Activated CD4-positive, alpha-beta T cell treated with anti-CD3 and anti-CD28 coated beads for 48 hours (primary cell): ENCODE results near the gene VWCE.

Experiments used
- DNase-seq: peaks from one replicate; pipeline ENCODE4 v3.0.0-alpha.2; 2020

VWCE gene

DNA sequence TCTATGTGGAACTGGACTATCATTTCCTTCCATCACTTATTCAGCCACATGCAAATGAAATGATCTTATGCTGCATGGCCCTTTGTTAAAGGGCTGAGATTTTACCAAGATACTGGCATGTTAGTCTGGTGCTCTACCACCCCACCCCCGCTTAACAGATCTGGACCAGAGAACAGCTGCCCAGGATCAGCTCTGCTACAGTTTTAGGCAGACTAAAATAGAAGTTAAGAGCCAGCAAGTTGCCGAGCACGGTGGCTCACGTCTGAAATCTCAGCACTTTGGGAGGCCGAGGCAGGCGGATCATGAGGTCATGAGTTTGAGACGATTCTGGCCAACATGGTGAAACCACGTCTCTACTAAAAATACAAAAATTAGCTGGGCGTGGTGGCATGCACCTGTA is 33.2 kb upstream of the VWCE start:
- no peak for DNase-seq

DNA sequence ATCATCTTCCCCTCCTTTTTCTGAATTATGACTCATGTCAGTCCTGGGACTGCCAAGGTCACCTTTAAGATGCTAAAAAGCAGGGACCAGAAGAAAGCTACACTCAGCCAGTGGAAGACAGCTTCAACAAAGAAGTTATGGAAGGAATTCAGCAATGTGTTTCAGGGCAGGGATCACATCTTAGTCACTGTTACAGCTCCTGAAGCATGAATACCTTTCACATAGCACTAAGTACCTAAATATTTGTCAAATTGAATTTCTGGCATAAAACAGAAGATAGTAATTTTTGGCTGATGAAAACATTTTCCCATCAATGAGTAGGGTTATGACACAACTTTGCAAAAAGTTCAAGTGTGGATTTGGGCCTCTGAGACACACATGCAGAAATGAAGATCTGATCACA is 32.6 kb upstream of the VWCE start:
- DNase-seq, result no peak

DNA sequence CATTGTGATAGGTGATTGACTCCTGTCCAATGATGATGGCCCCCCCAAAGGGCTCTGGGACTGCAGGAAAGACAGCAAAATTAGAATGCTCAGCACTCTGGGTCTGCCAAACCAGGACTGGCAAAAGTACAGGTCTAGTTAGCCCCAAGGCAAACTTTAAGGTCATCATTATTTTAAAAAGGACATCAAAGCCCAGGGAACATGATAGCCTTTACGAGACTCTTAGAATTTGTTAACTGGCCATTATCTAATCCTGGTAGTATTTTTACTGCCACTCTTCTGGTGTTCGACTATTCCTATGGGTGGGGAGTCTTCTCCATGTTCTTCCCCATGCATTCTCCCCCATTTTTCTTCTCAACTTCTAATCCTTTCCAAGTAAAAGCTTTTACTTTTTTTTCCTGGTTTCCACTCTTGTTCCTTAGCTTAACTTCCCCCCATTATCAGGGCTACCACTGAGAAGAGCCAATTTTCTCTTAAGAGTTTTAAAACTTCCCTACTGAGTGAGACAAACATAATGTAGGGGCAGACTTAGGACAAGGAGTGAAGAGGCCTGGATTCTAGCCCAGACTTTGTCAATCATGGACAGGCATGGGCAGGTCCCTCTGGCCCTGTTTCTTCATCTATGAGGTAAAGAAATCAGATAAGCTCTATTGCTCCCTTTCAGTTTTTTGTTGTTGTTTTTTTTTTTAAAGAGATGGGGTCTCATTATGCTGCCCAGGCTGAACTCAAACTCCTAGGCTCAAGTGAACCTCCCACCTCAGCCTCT is 30.7 kb upstream of the VWCE start:
- no peak for DNase-seq

DNA sequence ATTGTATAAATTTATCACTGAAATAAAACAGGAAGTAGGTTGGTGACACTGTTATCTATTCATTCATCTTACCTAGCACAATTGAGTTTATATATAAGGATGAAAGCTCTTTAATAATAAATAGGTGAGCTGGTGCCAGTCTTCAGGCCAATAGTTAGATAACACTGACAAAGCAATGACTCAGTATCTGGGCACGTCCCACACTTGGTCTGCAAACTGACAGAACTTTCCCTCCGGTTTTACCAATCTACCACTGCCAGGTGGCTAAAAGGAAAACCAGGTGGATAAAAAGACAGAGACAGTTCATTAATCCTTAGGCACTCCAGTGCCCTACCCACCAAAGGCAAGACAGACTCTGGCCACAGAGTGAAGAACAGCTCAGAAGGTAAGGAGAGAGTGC is 20.1 kb upstream of the VWCE start:
- no peak for DNase-seq

DNA sequence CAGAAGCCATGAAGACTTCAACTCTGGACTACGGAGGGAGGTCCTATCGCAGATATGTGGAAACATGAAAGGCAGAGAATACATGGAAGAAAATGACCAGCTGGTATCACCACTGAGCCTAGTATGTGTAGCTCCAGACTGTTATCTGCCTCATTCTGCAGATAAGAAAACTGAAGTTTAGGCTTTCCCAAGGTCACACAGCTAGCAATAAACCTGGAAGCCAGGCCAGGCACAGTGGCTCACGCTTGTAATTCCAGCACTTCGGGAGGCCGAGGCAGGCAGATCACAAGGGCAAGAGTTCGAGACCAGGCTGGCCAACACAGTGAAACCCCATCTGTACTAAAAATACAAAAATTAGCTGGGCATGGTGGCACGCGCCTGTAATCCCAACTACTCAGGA is 15.6 kb upstream of the VWCE start:
- no peak for DNase-seq

DNA sequence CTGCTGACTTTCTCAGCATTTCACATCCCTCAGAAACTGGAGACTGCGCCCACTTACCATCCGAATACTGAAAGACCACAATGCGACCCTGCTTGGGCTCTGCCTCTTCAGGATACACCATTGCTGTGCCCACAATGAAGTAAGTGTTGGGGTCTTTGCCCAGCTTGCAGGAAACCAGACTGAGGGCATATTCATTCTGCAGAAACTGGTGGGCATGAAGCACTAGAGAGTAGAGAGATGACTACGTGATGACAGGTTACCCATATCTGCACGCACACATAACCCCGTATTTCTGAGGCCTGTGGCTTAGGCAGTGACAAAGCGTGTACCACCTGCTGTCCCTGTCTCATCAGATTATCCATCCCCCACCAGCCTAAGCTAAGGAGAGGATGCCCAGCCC is 14.6 kb upstream of the VWCE start:
- no peak for DNase-seq

DNA sequence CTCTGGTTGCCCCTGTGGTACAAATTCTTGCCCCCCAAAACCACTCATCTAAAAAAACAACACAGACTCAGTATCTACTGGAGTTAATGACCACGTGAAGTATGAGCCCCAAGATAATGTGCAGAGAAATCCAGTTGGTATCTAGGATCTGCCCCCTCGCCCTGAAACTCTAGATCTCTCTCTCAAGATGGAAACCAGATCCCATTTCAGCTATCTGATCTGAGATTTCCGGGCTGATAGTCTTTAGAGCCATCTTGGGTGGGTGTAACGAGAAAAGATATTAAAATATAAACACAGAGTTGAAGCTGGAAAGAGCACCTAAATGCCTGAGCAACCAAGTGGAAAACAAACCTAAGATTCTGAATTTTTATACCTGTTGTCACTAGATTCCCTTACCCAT is 14.0 kb upstream of the VWCE start:
- no peak for DNase-seq

DNA sequence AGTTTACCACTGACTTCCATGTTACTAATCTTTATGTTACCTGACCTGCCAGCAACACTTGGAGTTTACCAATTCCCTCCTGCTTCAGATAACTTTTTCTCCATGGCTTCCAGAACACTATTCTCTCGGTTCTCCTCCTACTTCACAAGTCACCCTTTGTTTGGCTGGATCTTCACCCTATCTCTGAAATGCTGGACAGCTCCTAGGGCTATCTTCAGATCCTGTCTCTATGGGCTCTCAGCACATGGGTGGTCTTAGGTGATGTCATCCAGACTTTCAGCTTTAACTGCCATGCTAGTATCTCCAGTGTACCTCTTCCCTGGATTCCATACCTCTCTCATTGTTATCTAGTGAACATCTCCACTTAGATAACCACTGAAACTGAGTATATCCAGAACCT is 12.2 kb upstream of the VWCE start:
- DNase-seq, result no peak

DNA sequence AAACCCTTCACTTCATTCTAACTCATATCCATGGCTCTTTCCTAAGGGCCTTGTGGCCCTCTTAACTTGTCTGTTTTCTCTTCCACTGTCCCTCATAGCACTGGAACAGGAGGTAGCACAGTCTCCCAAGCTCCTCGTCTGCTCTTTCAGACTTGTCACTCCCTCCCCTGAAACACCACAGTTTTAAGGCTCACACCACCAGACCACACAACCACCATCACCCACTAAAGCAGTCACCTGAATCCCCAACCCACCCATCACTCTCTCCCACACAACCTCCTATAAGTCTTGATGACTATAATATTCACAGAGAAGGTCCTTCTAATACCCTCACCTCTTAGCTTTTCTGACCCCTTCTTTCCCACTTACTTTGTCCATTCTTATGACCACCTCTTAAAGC is 11.1 kb upstream of the VWCE start:
- no peak for DNase-seq

DNA sequence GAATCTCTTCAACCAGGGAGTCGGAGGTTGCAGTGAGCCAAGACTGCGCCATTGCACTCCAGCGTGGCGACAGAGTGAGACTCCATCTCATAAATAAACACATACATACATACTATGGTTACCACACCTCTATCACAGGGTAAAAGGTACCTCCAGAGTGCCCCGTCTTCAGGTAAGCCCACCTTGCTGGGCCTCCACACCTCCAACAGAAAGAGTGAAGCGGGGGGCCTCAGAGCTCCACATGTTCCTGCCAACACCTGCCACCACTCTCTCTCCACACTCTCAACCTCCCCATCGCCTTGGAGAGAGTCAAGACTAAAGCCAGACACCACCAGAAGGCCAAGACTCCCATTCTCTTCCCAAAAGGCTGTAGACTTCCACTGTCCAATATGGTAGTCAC is 10.3 kb upstream of the VWCE start:
- no peak for DNase-seq

DNA sequence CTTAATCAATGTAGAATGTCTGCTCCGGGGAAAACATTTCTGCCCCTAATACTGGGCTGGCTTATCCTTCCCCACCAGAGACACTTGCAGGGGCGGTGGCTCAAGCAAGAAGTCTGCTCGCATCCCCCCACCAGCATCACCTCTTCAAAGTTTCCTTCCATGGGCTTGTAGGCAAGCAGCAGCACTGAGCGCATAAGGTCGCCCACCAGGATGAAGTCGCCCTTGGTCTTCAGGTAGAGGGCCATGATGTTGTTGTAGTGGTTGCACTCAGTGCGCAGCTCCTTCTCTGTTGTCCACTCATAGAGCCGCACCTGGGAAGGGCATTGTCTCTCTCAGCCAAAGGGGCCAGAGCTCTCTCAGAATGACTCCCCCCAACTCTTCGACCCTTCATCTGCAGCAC is 8.6 kb upstream of the VWCE start:
- DNase-seq, result no peak

DNA sequence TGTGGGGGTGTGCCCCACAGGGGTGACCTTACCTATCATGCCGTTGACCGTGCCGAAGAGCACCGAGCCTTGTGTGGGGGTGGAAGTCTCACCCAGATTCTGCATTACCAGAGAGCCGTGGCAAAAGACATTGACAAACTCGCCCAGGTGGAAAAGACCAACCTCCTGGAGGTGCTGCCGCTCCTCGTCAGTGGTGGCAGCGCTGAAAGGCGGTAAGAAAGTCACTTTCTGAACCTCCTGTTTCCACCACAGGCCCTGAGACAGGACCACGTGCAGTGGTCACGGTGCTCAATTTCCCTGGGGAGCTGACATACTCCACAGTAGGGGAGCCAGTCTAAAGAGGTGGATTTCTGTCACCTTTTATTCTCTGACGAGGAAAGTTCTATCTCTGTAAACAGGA is 7.4 kb upstream of the VWCE start:
- no peak for DNase-seq

DNA sequence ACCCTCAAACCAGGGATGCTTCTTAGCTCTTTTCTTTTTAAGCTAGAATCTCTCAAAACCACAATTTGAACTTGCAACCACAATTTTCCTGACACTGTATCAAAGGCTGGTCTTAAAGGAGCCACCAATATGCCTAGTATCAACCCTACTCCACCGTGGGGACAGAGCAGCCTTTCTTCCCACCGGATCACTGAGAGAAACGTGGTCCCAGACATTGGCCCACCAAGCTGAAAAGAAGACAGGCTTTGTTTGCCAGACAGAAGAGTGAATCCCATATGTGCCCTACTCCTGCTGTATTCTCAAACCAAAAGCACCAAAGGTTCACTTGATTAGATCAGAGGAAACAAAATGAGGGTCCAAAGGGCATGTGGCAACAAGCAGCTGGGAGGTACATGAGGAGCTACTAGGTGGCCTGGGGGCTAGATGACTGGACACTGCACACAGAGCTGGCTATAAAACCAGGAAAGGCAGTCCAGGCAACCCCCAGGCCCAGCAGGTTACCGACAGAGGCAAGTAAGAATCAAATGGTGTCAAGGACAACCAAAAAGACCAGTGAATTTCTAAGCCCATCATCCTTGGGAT is 3.6 kb upstream of the VWCE start:
- no peak for DNase-seq

DNA sequence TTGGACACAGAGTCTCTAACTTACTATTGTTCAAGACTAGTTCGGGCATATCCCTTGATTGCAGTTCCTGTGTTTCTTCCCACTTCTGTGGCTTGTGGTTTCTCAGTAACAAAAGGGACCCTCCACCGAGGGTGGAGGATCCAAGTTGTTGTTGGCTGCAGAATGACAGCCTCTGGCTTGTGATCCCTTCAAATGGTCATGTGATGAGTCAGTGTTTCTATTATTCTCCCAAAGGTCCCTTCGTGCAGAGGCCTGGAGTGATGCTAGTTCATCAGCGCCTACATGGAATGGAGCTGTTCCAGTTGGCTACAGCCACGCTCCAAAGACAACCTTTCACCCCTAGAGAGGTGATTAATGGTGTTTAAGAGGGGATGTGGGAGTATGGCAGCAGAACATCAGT is 2.6 kb upstream of the VWCE start:
- DNase-seq, result no peak

DNA sequence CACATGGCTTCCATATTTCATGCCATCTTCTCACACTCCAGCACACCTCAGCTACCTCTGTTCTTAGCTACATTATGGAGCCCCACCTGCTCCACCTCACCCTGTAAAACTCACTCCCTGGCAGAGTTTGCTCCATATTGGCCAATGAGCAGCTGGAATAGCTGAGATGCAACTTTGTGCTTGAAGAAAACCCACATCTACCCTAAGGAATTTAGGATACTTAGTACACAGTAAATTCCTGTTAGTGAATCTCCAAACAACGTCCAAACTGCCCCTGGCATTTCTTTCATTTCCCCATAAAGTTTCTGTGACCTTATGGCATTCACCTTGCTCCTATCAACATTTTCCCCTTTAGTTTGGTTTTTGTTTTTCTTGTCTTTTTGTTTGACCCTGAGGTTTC is 2.2 kb upstream of the VWCE start:
- no peak for DNase-seq

DNA sequence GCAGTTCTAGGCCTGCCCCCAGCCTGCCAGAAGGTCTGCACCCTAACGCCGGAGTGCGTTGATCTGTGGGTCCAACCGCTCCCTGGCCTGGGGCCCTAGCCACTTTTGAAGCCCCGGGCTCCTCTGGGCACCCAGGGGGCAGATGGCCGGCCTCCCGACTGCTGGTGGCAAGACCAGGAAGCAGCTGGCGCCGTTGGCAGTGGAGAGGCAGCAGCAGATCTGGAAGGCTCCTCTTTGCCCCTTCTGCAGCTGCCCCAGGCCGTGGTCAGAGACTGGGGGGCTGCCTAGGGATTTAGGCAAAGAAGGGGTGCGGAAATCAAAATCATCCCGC is 445 bp upstream of the VWCE start:
- no peak for DNase-seq

DNA sequence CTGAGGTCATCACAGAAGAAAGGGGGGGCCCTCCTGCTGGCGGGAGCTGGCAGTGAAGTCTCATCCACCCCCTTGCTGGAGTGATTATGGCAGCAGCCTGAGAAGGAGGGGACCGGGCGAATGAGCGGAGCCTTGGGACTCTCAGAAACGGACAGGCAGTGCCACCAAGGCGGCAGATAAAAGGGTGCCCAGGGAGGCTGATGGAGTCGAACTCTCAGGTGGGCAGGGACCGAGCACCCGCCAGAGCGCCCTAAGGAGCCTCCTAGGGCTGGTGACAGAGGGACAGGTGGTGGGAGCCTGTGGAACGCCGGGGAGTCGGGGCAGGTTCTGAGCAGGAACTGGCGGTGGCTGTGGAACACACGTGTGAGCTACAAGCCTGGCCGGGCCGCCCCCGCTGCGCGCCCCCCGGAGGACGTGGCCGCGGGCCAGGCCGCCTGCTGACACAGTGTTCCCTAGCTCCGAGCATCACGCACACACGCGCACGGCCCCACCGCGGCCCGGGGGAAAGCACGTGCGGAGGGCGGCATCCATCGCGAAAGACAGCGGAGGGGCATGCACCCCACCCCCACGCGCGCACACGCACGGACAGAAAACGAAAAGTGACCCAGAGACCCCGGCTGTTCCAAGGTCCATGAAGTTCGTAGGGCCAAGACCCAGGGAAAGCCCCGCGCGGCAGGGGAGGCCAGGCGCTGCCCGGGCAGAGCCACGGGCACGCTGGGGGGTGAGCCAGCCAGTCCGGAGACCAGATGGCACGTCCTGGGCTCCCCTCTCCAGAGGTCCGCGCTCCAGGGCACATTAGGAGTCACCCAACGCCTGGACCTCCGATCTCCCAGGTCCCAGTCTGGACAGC is 1.0 kb downstream of the VWCE start:
- DNase-seq, result peak; percentile 66

DNA sequence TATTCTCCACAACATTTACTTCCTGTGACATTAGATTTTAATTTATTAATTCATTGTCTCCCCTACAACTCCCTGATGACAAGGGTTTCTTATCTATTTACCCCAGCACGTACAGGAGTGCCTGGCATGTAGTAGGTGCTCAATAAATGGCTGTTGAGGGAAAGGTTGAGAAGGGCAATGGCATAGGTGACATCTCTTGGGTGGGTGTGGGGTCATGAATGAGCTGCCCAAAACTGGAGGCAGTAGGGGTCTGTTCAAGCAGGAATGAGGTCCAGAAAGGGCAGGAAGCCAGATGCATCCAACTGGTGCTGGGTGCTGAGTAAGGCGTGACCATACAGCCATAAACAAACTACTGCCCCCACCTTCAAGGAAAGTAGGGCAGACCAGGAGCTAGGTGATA is 2.8 kb downstream of the VWCE start:
- no peak for DNase-seq

DNA sequence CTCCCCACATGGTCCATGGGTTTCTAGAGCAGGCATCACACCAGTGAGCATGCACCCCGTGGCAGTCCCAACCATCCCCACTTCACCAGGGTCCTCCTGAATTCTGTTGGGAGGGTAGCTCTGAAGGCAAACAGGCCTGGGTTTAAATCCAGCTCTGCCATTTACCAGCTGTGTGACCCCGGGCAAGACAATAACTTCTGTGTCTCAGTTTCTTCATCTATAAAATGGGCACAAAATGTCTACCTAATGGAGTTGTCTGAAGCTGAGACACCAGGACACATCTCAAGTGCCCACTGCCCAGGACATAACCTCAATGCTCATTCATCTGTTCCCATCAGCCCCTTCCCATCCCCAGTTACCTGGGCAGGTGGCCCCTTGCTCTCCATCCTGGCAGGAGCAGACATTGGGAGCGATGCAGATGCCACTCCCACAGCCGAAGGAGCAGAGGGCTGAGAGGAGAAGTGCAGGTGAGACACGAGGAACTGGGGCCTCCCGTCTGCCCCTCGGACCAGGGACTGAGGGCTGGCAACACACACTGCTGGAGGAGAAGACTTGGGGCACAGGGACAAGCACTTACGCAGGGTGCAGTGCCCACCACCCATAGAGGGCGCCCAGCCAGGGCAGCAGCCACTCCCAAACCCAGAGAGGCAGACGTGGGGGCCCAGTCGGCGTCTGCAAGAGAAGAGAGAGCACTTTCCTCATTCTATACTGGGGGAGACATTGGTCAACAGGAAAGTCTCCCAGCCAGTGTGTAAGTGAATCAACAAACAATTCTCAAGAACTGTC is 4.0 kb downstream of the VWCE start:
- peak; percentile 34 for DNase-seq

DNA sequence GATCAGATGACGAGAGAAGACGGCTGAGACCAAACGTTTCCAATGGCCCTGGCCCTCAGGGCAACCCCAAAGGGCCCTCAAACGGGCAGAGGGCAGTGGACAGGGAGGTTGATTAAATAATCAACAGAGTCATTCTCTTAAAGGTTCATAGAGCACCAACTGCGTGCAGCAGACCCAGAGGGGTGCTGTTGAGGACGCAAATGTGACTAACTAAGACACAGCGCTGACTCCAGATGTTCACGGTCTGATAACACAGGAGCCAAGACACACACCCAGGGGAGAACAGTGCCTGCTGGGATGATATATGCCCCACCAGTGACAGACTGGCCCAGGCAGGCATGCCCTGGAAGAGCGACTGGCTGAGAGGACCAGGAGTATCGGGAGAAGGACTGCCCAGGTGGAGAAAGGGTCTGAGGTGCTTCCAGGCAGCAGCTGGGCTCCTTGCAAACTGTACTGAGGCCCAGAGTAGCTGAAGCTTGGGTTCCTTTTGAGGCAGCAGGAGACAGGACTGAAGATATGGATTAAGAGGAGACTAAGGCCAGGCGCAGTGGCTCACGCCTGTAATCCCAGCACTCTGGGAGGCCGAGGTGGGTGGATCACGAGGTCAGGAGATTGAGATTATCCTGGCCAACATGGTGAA is 7.7 kb downstream of the VWCE start:
- no peak for DNase-seq

DNA sequence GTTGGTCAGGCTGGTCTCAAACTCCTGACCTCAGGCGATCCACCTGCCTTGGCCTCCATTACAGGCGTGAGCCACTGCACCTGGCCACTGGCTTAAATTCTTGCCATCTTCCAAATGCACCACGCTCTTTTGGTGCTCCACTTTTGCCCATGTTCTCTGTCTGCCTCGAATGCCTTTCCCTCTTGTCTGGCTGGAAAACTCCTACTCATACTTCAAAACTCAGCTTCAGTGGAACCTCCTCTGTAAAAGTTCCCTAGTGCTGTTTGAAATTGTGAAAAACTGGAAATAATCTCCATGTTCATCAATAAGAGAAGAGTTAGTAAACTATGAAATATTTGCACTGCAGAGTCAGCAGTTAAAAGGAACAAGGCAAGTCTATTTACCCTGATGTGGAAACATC is 11.5 kb downstream of the VWCE start:
- DNase-seq, result no peak

DNA sequence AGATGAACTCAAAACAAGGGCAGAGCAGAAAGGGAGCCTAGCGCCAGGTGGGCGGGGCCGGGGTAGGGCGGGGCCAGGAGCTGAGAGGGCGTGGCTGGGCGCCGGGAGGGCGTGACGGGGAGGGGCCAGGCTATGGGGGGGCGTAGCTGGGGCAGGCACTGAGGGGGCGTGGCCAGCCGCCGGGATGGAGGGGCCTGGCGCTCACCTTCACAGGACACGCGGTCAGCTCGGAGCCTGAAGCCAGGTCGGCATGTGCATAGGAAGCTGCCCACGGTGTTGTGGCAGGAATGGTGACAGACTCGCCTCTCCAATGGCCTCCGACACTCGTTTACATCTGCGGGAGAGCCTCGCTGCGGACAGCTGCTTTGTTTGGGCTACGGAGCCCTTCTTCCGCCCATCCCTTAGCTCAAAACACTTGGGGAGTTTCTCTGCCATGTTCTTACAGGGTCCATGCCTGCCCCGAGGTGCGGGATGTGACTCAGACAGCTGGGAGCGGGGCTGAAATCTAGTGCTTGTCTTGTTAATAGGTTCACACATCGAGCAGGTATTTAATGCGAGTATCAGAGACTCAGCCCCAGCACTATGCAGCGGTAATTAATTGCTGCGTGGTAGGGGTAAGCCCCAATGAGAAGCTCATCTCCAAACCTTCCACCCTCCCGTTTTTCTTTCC is 13.4 kb downstream of the VWCE start:
- DNase-seq, result peak; percentile 62
